HG03139 (cell line): ENCODE data around the gene CLDN10.
"Not testable (repeated sequence)": the region's sequence is repeated elsewhere in the genome, so short reads cannot be mapped to it uniquely, and the experiment has no call there.

Experiments
- ATAC-seq: cut with Tn5 transposase; IDR thresholded peaks from one replicate; pipeline ENCODE4 v1.9.1; 2021; ENCODE audit not compliant: unreplicated experiment

The CLDN10 gene

GRCh38 chr13:95552539-95553441 lies at the start of gene CLDN10:
Gene CLDN10 (plus strand): TSS chr13:95552720. CDS start chr13:95552754, 34 bp downstream.
- ATAC-seq: no peak

GRCh38 chr13:95503662-95504061 lies 48.9 kb upstream of the CLDN10 start:
- no peak for ATAC-seq

- ATAC-seq: no peak
Observed at GRCh38 chr13:95505265-95505664, 47.3 kb upstream of the CLDN10 start.

- ATAC-seq: no peak
Observed at GRCh38 chr13:95505986-95506385, 46.5 kb upstream of the CLDN10 start.

GRCh38 chr13:95507991-95508390 lies 44.5 kb upstream of the CLDN10 start:
- ATAC-seq: no peak

- ATAC-seq: no peak
Observed at GRCh38 chr13:95508996-95509395, 43.5 kb upstream of the CLDN10 start.

GRCh38 chr13:95509521-95510310 lies 42.8 kb upstream of the CLDN10 start:
- ATAC-seq: no peak

- ATAC-seq: no peak
Observed at GRCh38 chr13:95510950-95511349, 41.6 kb upstream of the CLDN10 start.

- ATAC-seq: no peak
Observed at GRCh38 chr13:95512424-95512823, 40.1 kb upstream of the CLDN10 start.

GRCh38 chr13:95512957-95513356 lies 39.6 kb upstream of the CLDN10 start:
- no peak for ATAC-seq

GRCh38 chr13:95515606-95516005 lies 36.9 kb upstream of the CLDN10 start:
- not testable (repeated sequence) for ATAC-seq

- no peak for ATAC-seq
Observed at GRCh38 chr13:95516021-95516420, 36.5 kb upstream of the CLDN10 start.

GRCh38 chr13:95516492-95516891 lies 36.0 kb upstream of the CLDN10 start:
- no peak for ATAC-seq

- no peak for ATAC-seq
Observed at GRCh38 chr13:95523598-95523997, 28.9 kb upstream of the CLDN10 start.

GRCh38 chr13:95524264-95524901 lies 28.1 kb upstream of the CLDN10 start:
- no peak for ATAC-seq

GRCh38 chr13:95527955-95528354 lies 24.6 kb upstream of the CLDN10 start:
- ATAC-seq: no peak

- ATAC-seq: no peak
Observed at GRCh38 chr13:95530178-95530577, 22.3 kb upstream of the CLDN10 start.

- ATAC-seq: no peak
Observed at GRCh38 chr13:95533545-95534160, 18.9 kb upstream of the CLDN10 start.

- ATAC-seq: no peak
Observed at GRCh38 chr13:95535243-95535642, 17.3 kb upstream of the CLDN10 start.

- no peak for ATAC-seq
Observed at GRCh38 chr13:95536632-95537241, 15.8 kb upstream of the CLDN10 start.

- ATAC-seq: no peak
Observed at GRCh38 chr13:95540888-95541287, 11.6 kb upstream of the CLDN10 start.
